B cell (primary cell): ENCODE data around the gene MIPOL1. TPM values are rescaled to one million over a fixed set of nuclear protein-coding genes. Genes with fewer than 3 reads are reported as not detected.
"Not testable (repeated sequence)": the region's sequence is repeated elsewhere in the genome, so short reads cannot be mapped to it uniquely, and the experiment has no call there.

Experiments used
- ATAC-seq: fragments of 200-7000 bp; cut with Tn5 transposase; one replicate; pipeline ENCODE4 v1.10.0; 2021; ENCODE audit warnings: low read depth, mild to moderate bottlenecking, moderate number of reproducible peaks, moderate library complexity
- CTCF ChIA-PET: fragments of 350-600 bp; sonication (Branson Sonifier 250); formaldehyde crosslinking; loops from one replicate; lab custom pipeline; 2021; ENCODE audit warnings: antibody characterized with exemption, inconsistent platforms; lab: Charles Lee
- POLR2A ChIA-PET: fragments of 350-600 bp; sonication (Branson Sonifier 250); formaldehyde crosslinking; loops from one replicate; lab custom pipeline; 2021; ENCODE audit warnings: antibody characterized with exemption; lab: Charles Lee
- DNase-seq: peaks from one replicate; pipeline ENCODE4 v3.0.0; 2013
- H2AFZ ChIP-seq: 2 replicates; pipeline ENCODE4 v1.6.1; 2012; ENCODE audit warnings: mild to moderate bottlenecking, low read depth, low read length; ENCODE audit not compliant: insufficient read depth, poor library complexity, severe bottlenecking
- H3K27ac ChIP-seq, 2 donors: 1 replicate in 1 of 2; 2 replicates in 1 of 2; pipeline ENCODE4 v1.5.1; 2012 to 2013; ENCODE audit warnings: low read length in 2 of 2, mild to moderate bottlenecking in 2 of 2, moderate library complexity in 1 of 2
- H3K27me3 ChIP-seq, 4 experiments: fragments of 200-600 bp in 1 of 4; sonication (generic) in 1 of 4; replicated peaks in 1 of 4; 1 replicate in 2 of 4; 2 replicates in 2 of 4; pipeline versions ENCODE4 v1.6.1 to v1.7.0; 2013 to 2016; ENCODE audit warnings: low read length in 3 of 4, mild to moderate bottlenecking in 2 of 4, mixed read lengths in 1 of 4, moderate library complexity in 1 of 4; ENCODE audit not compliant: insufficient read depth in 4 of 4, control insufficient read depth in 3 of 4; ENCODE audit errors: control extremely low read depth in 1 of 4
- H3K36me3 ChIP-seq, 2 experiments: replicated peaks in 1 of 2; 1 replicate in 1 of 2; 2 replicates in 1 of 2; pipeline versions ENCODE4 v1.6.1 to v1.7.1; 2013; ENCODE audit warnings: low read length in 1 of 2; ENCODE audit not compliant: insufficient read depth in 2 of 2, control insufficient read depth in 1 of 2; ENCODE audit errors: control extremely low read depth in 1 of 2, extremely low read depth in 1 of 2
- H3K4me1 ChIP-seq, 2 donors: fragments of 200-600 bp in 1 of 2; sonication (generic) in 1 of 2; 1 replicate in 1 of 2; 2 replicates in 1 of 2; pipeline versions ENCODE4 v1.5.1 to v1.6.1; 2013 to 2017; ENCODE audit warnings: low read length in 2 of 2; ENCODE audit not compliant: control insufficient read depth in 2 of 2, insufficient read depth in 2 of 2
- H3K4me2 ChIP-seq: replicated peaks from 2 replicates; pipeline ENCODE3; 2012; ENCODE audit warnings: mild to moderate bottlenecking, low read depth, low read length; ENCODE audit not compliant: poor library complexity, severe bottlenecking
- H3K4me3 ChIP-seq, 5 experiments: fragments of 200-600 bp in 1 of 5; sonication (generic) in 1 of 5; 1 replicate in 3 of 5; 2 replicates in 2 of 5; pipeline versions ENCODE4 v1.5.1 to v1.7.0; 2011 to 2016; ENCODE audit warnings: low read length in 4 of 5, mild to moderate bottlenecking in 4 of 5, low read depth in 2 of 5, control low read depth in 1 of 5, moderate library complexity in 1 of 5; ENCODE audit not compliant: insufficient read depth in 1 of 5; ENCODE audit errors: control extremely low read depth in 1 of 5, extremely low read depth in 1 of 5
- H3K79me2 ChIP-seq: fragments of 200-600 bp; sonication (generic); one replicate; pipeline ENCODE4 v1.6.0; 2016; ENCODE audit warnings: low read length; ENCODE audit not compliant: control insufficient read depth, insufficient read depth
- H3K9ac ChIP-seq: fragments of 200-600 bp; sonication (generic); 2 replicates; pipeline ENCODE4 v1.6.1; 2017; ENCODE audit warnings: mild to moderate bottlenecking, low read length, moderate library complexity
- H3K9me3 ChIP-seq, 3 donors: one replicate each; pipeline versions ENCODE4 v1.6.1 to v1.7.1; 2013; ENCODE audit warnings: low read length in 2 of 3; ENCODE audit not compliant: control insufficient read depth in 2 of 3, insufficient read depth in 1 of 3; ENCODE audit errors: control extremely low read depth in 1 of 3
- H4K20me1 ChIP-seq: 2 replicates; pipeline ENCODE4 v1.6.0; 2012; ENCODE audit warnings: mild to moderate bottlenecking, low read length; ENCODE audit not compliant: insufficient read depth, control insufficient read depth, poor library complexity, severe bottlenecking
- H3K27ac Mint-ChIP-seq: one replicate; pipeline ENCODE4 v1.8.0; 2021; ENCODE audit warnings: mixed read lengths
- H3K27me3 Mint-ChIP-seq: one replicate; pipeline ENCODE4 v1.8.0; 2021; ENCODE audit warnings: mixed read lengths
- H3K4me1 Mint-ChIP-seq: one replicate; pipeline ENCODE4 v1.8.0; 2021; ENCODE audit warnings: mixed read lengths
- H3K4me3 Mint-ChIP-seq: one replicate; pipeline ENCODE4 v1.8.0; 2021; ENCODE audit warnings: mixed read lengths
- H3K9me3 Mint-ChIP-seq: one replicate; pipeline ENCODE4 v1.8.0; 2022; ENCODE audit warnings: mixed read lengths; ENCODE audit not compliant: insufficient read depth
- CTCF ChIP-seq: fragments of 200-600 bp; IDR thresholded peaks from one replicate; pipeline ENCODE4 v1.8.0; 2022; ENCODE audit warnings: antibody characterized with exemption, mild to moderate bottlenecking
- EZH2 ChIP-seq: IDR thresholded peaks from 2 replicates; pipeline ENCODE4 v1.6.1; 2012; ENCODE audit warnings: borderline replicate concordance, low read depth, mild to moderate bottlenecking, moderate library complexity, low read length; ENCODE audit not compliant: insufficient read depth, poor library complexity, severe bottlenecking
- WGBS: methylation state at CpG from one replicate; pipeline ENCODE4 v1.1.5; 2013; ENCODE audit warnings: missing lambda C conversion rate; ENCODE audit not compliant: insufficient coverage; 5-methylcytosine and 5-hydroxymethylcytosine counted together
- intact Hi-C: fragments of 100-400 bp; cut with micrococcal nuclease; formaldehyde crosslinking; loops from one replicate; pipeline ENCODE4 v1.10.0; 2022
- polyA plus RNA-seq: library from polyadenylated mRNA; depleted of rRNA; stranded (reverse); fragments of >200 nt; gene quantifications from 2 replicates; pipeline ENCODE4 v1.2.3, GENCODE V29; 2012
- total RNA-seq, 2 donors: library from RNA; stranded (reverse); fragments of 120-200 nt in 1 of 2; gene quantifications; 1 replicate in 1 of 2; 2 replicates in 1 of 2; pipeline versions ENCODE4 v1.2.3 to v1.2.4, GENCODE V29; 2013 to 2022

MIPOL1 gene
- total and polyA plus RNA-seq, 2 donors (not counting 1 experiment from before 2014, with no cell fraction given), result 0.17 TPM; not detected in 1

GRCh38 chr14:37187294-37187693 is 10.4 kb upstream of the MIPOL1 start:
- H3K9me3 Mint-ChIP-seq, result no peaks in the 10 kb centered on the region
- H3K4me3 Mint-ChIP-seq, result no peak overlapping the region
- no peaks in the 10 kb centered on the region for H3K4me1 ChIP-seq
- no peaks in the 10 kb centered on the region for H3K4me1 Mint-ChIP-seq
- H3K27ac Mint-ChIP-seq, result no peak overlapping the region
- intact Hi-C loops, result no loop called here
- TF ChIP-seq EZH2 (no peak), CTCF (no peak)
- no peak overlapping the region for H3K27ac ChIP-seq
- H3K9me3 ChIP-seq, result peaks cover 0 to 5% (median 0%) of the 10 kb centered on the region in 3 donors
- no peak overlapping the region for H2AFZ ChIP-seq
- DNase-seq (no peak), ATAC-seq (no peak)
- no peak overlapping the region for H3K9ac ChIP-seq
- H3K79me2 ChIP-seq, result no peaks in the 10 kb centered on the region
- no peaks in the 10 kb centered on the region for H3K27me3 ChIP-seq
- WGBS, result 74% methylated on average over 3 of the region's 3 CpGs
- no peak overlapping the region for H3K4me2 ChIP-seq
- ChIA-PET CTCF (interaction anchor here (0.7 kb wide), 1 partner anchor 419 kb away, joined by 3 read pairs; no protein-coding TSS in a partner anchor), POLR2A (no interaction called here)
- no peak overlapping the region for H3K4me3 ChIP-seq
- H3K36me3 ChIP-seq, result no peaks in the 10 kb centered on the region
- H4K20me1 ChIP-seq, result no peaks in the 10 kb centered on the region
- no peaks in the 10 kb centered on the region for H3K27me3 Mint-ChIP-seq

- not testable (repeated sequence) for H3K9me3 ChIP-seq
Measured at GRCh38 chr14:37187840-37188577, 9.7 kb upstream of the MIPOL1 start.

GRCh38 chr14:37189733-37190132 is 8.0 kb upstream of the MIPOL1 start:
- H3K79me2 ChIP-seq, H3K27ac ChIP-seq, ATAC-seq, intact Hi-C loops, H2AFZ ChIP-seq, H3K9ac ChIP-seq, DNase-seq, H3K4me3 ChIP-seq, H3K4me3 Mint-ChIP-seq, H3K4me1 Mint-ChIP-seq, H3K27me3 ChIP-seq, H3K9me3 ChIP-seq, CTCF ChIA-PET, H3K36me3 ChIP-seq, H3K27me3 Mint-ChIP-seq, H3K27ac Mint-ChIP-seq, H4K20me1 ChIP-seq, POLR2A ChIA-PET, H3K9me3 Mint-ChIP-seq, H3K4me2 ChIP-seq, H3K4me1 ChIP-seq: not testable (repeated sequence)
- WGBS, result 86% methylated on average over 1 of the region's 2 CpGs

More at GRCh38 chr14:37187840-37188577, 9.7 kb upstream of the MIPOL1 start:
- H3K4me1 Mint-ChIP-seq, H4K20me1 ChIP-seq, H3K9me3 Mint-ChIP-seq, H3K9ac ChIP-seq, H3K27ac Mint-ChIP-seq, ATAC-seq, H3K27me3 ChIP-seq, H3K4me2 ChIP-seq, H3K4me3 ChIP-seq, H3K4me3 Mint-ChIP-seq, POLR2A ChIA-PET, H3K79me2 ChIP-seq, CTCF ChIA-PET, H3K27me3 Mint-ChIP-seq, H2AFZ ChIP-seq, H3K27ac ChIP-seq, DNase-seq, H3K36me3 ChIP-seq, intact Hi-C loops, H3K4me1 ChIP-seq: not testable (repeated sequence)
- 77% methylated on average over 9 of the region's 9 CpGs for WGBS
